BJ (cell line): ENCODE measurements around the gene CDC42BPA. TPM values are rescaled to one million over a fixed set of nuclear protein-coding genes. Genes with fewer than 3 reads are reported as not detected.

Experiments used
- CTCF ChIA-PET: fragments of 350-600 bp; formaldehyde crosslinking; extraction: SDS; loops from one replicate; lab custom pipeline; 2021; ENCODE audit warnings: antibody characterized with exemption, inconsistent platforms; lab: Yijun Ruan, JAX
- POLR2A ChIA-PET: fragments of 300-600 bp; sonication (Branson Sonifier 250); formaldehyde crosslinking; extraction: SDS; loops from one replicate; lab custom pipeline; 2021; ENCODE audit warnings: antibody characterized with exemption; lab: Charles Lee
- DNase-seq: peaks from one replicate; pipeline ENCODE4 v3.0.0-alpha.2; 2011; ENCODE audit warnings: low read depth
- H3K27me3 ChIP-seq: 2 replicates; pipeline ENCODE4 v1.6.0; 2011; ENCODE audit warnings: low read length; ENCODE audit not compliant: control insufficient read depth, insufficient read depth
- H3K36me3 ChIP-seq: 2 replicates; pipeline ENCODE4 v1.5.1; 2011; ENCODE audit warnings: low read length; ENCODE audit not compliant: control insufficient read depth, insufficient read depth
- H3K4me3 ChIP-seq: 2 replicates; pipeline ENCODE4 v1.5.1; 2011; ENCODE audit warnings: low read depth, mild to moderate bottlenecking, control low read depth, low read length
- CTCF ChIP-seq: IDR thresholded peaks from 2 replicates; pipeline ENCODE4 v1.5.1; 2011; ENCODE audit warnings: low read depth, mild to moderate bottlenecking, control low read depth, inconsistent platforms, low read length, moderate library complexity; ENCODE audit not compliant: insufficient read depth
- polyA plus RNA-seq: library from polyadenylated mRNA; depleted of rRNA; stranded (reverse); fragments of >200 nt; gene quantifications from 2 replicates; pipeline ENCODE4 v1.2.3, GENCODE V29; 2011

CDC42BPA gene
- polyA plus RNA-seq, 1 experiment: 17.9 TPM

GRCh38 chr1:227016990-227017389, 301.3 kb downstream of the CDC42BPA start:
- POLR2A ChIA-PET: no interaction called here

DNA sequence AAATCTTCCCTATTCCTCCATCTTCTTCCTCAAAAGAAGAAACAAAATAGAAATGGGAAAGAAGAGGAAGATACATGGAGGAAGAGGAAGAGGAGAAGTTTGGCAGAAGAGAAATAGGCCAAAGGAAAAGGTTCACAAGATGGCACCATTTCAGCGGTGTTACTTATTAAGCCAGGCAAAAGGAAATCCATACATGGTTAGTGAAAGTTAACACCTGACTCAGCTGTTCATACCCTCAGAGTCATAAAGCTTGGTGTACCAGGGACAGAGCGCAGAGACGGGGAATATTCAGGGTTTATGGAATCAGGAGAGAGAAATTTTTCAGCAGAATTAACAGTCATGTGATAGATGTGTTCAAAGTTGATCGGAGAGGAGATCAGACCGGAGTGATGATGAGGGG, 307.6 kb downstream of the CDC42BPA start:
- Histone ChIP-seq H3K4me3 (no peak overlapping the region), H3K36me3 (0 out of 2 replicates have a peak, but pooled peaks cover 3% of the 10 kb centered on the region), H3K27me3 (no peaks in the 10 kb centered on the region)
- TF ChIP-seq CTCF: no peak
- ChIA-PET CTCF (interaction anchor here (1.1 kb wide), 1 partner anchor 23 kb away, joined by 3 read pairs; no protein-coding TSS in a partner anchor), POLR2A (no interaction called here)
- DNase-seq: no peak

More at GRCh38 chr1:227016990-227017389, 301.3 kb downstream of the CDC42BPA start:
- no peak for DNase-seq
- CTCF ChIA-PET: interaction anchor here (1.2 kb wide), 1 partner anchor 14 kb away, joined by 3 read pairs; no protein-coding TSS in a partner anchor
- H3K4me3 ChIP-seq: no peak overlapping the region
- no peaks in the 10 kb centered on the region for H3K27me3 ChIP-seq
- H3K36me3 ChIP-seq: peaks cover 3% of the 10 kb centered on the region; the same call in 1 of the 2 replicates
- no peak for TF ChIP-seq CTCF

- H3K4me3 ChIP-seq: no peak overlapping the region
- H3K27me3 ChIP-seq: no peaks in the 10 kb centered on the region
- no peak for TF ChIP-seq CTCF
- CTCF ChIA-PET: interaction anchor here (1.1 kb wide), 1 partner anchor 24 kb away, joined by 3 read pairs; no protein-coding TSS in a partner anchor
- DNase-seq: no peak
- H3K36me3 ChIP-seq: 0 out of 2 replicates have a peak, but pooled peaks cover 3% of the 10 kb centered on the region
- POLR2A ChIA-PET: interaction anchor here (0.6 kb wide), 1 partner anchor 61 kb away, joined by 5 read pairs; no protein-coding TSS in a partner anchor
These were observed 308.4 kb downstream of the CDC42BPA start for GRCh38 chr1:227009937-227010336.

GRCh38 chr1:227006226-227006796, 312.0 kb downstream of the CDC42BPA start:
- no peak overlapping the region for H3K4me3 ChIP-seq
- CTCF ChIA-PET: interaction anchor here (0.6 to 1.0 kb wide), 2 partner anchors 12 to 58 kb away, joined by 3 read pairs; no protein-coding TSS in a partner anchor
- TF ChIP-seq CTCF: no peak
- H3K36me3 ChIP-seq: peaks cover 8% of the 10 kb centered on the region
- DNase-seq: no peak
- H3K27me3 ChIP-seq: no peaks in the 10 kb centered on the region
- POLR2A ChIA-PET: no interaction called here

DNA sequence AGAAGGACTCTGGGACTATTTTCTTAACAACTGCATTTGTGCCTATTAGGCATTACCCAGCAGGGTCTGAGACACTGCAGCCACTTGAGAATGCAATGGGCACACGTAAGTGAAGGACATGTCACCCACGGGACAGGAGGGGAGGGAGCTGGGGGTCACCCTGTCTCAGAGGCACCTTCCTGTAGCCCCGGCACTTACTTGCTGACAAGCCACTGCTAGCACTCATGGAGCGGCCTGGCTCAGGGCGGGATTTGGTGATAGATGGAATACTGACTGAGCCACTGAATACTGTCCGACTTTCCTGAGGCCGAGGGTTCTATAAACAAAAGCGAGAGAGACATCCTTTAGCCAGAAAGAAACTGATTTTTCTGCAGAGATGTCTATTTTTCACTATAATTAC, 313.5 kb downstream of the CDC42BPA start:
- TF ChIP-seq CTCF: no peak
- ChIA-PET POLR2A (no interaction called here), CTCF (no interaction called here)
- Histone ChIP-seq H3K36me3 (peaks cover 13% of the 10 kb centered on the region), H3K27me3 (no peaks in the 10 kb centered on the region), H3K4me3 (no peak overlapping the region)
- DNase-seq: no peak
